GM19025 (cell line): ENCODE results near the gene USP6NL.

Experiments
- ATAC-seq: cut with Tn5 transposase; IDR thresholded peaks from one replicate; pipeline ENCODE4 v1.9.1; 2021; ENCODE audit warnings: mild to moderate bottlenecking, low read depth, moderate library complexity; ENCODE audit not compliant: unreplicated experiment

Gene USP6NL

GRCh38 chr10:11489591-11489990 lies 121.9 kb downstream of the USP6NL start:
- no peak for ATAC-seq

- no peak for ATAC-seq
Observed at GRCh38 chr10:11488126-11488525, 123.3 kb downstream of the USP6NL start.

- ATAC-seq = no peak
Observed at GRCh38 chr10:11483201-11484148, 128.0 kb downstream of the USP6NL start.

- no peak for ATAC-seq
Observed at GRCh38 chr10:11482306-11482705, 129.1 kb downstream of the USP6NL start.

- no peak for ATAC-seq
Observed at GRCh38 chr10:11480687-11481086, 130.8 kb downstream of the USP6NL start.

GRCh38 chr10:11479300-11479699 lies 132.2 kb downstream of the USP6NL start:
- no peak for ATAC-seq

GRCh38 chr10:11478807-11479206 lies 132.6 kb downstream of the USP6NL start:
- no peak for ATAC-seq

GRCh38 chr10:11475831-11476434 lies 135.5 kb downstream of the USP6NL start:
- no peak for ATAC-seq

GRCh38 chr10:11473128-11473760 lies 138.2 kb downstream of the USP6NL start:
- ATAC-seq = no peak

- peak; percentile 61 for ATAC-seq
Observed at GRCh38 chr10:11472158-11472753, 139.2 kb downstream of the USP6NL start.

- no peak for ATAC-seq
Observed at GRCh38 chr10:11469575-11470391, 141.7 kb downstream of the USP6NL start.

GRCh38 chr10:11468126-11468742 lies 143.2 kb downstream of the USP6NL start:
- no peak for ATAC-seq

GRCh38 chr10:11465406-11465805 lies 146.0 kb downstream of the USP6NL start:
- ATAC-seq = no peak

GRCh38 chr10:11463111-11463510 lies 148.3 kb downstream of the USP6NL start:
- no peak for ATAC-seq

- no peak for ATAC-seq
Observed at GRCh38 chr10:11462071-11462470, 149.4 kb downstream of the USP6NL start.

- ATAC-seq = no peak
Observed at GRCh38 chr10:11457336-11457735, 154.1 kb downstream of the USP6NL start.

- ATAC-seq = no peak
Observed at GRCh38 chr10:11454958-11455566, 156.4 kb downstream of the USP6NL start.

- no peak for ATAC-seq
Observed at GRCh38 chr10:11454160-11454559, 157.3 kb downstream of the USP6NL start.

- ATAC-seq = no peak
Observed at GRCh38 chr10:11451640-11452260, 159.7 kb downstream of the USP6NL start.
